K562 treated with DMSO at 1 percent for 4 hours (cell line): ENCODE measurements around the gene UBAP1L. TPM values are rescaled to one million over a fixed set of nuclear protein-coding genes. Genes with fewer than 3 reads are reported as not detected.

Experiments
- total RNA-seq: library from RNA; unstranded; fragments of 300-600 nt; gene quantifications from 2 replicates; pipeline ENCODE4 v1.2.3, GENCODE V29; 2022; ENCODE audit not compliant: insufficient read depth

UBAP1L gene
- total RNA-seq = 1.8 and 2.2 TPM in 2 replicates

GRCh38 chr15:65115086-65115485 is at the start of gene UBAP1L:
TSS of gene UBAP1L (minus strand) at chr15:65115200. CDS start at chr15:65106215, 8,985 bp downstream.

GRCh38 chr15:65133548-65134200 is 18.7 kb upstream of the UBAP1L start, which contains the start of gene PDCD7:
TSS of gene PDCD7 (minus strand) at chr15:65133808. CDS start at chr15:65133781, 27 bp downstream.

GRCh38 chr15:65076486-65077290 is 38.3 kb downstream of the UBAP1L start, which contains the start of gene KBTBD13:
TSS of gene KBTBD13 (plus strand) at chr15:65076746. CDS start at chr15:65076816, 70 bp downstream.

GRCh38 chr15:65067645-65068402 is 47.2 kb downstream of the UBAP1L start, which contains the start of gene RASL12:
TSS of gene RASL12 (minus strand) at chr15:65067991. CDS start at chr15:65067835, 156 bp downstream.

GRCh38 chr15:65044724-65045481 is 70.1 kb downstream of the UBAP1L start, which contains the start of gene SLC51B:
TSS of gene SLC51B (plus strand) at chr15:65045387. CDS start at chr15:65050005, 4,618 bp downstream.

Other genes starting within 250 kb of the UBAP1L start
- gene ANKDD1A, start 203.3 kb downstream of the UBAP1L start, total RNA-seq = 0.71 TPM in 1 of 2 replicates, not detected in the other
- gene SPG21, start 125.3 kb downstream of the UBAP1L start, total RNA-seq = 48.1 and 55.1 TPM in 2 replicates
- gene MTFMT, start 85.6 kb downstream of the UBAP1L start, total RNA-seq = 8.4 and 8.5 TPM in 2 replicates
- gene SLC51B, start 69.8 kb downstream of the UBAP1L start, total RNA-seq = not detected in 2 replicates
- gene RASL12, start 47.2 kb downstream of the UBAP1L start, total RNA-seq = not detected in 2 replicates
- not detected in 2 replicates for gene KBTBD13, start 38.5 kb downstream of the UBAP1L start, total RNA-seq
- 25.5 and 30.9 TPM in 2 replicates for gene PDCD7, start 18.6 kb upstream of the UBAP1L start, total RNA-seq
- 26.2 and 32.6 TPM in 2 replicates for gene CLPX, start 70.1 kb upstream of the UBAP1L start, total RNA-seq
- not detected in 2 replicates for gene CILP, start 96.3 kb upstream of the UBAP1L start, total RNA-seq
- 12.1 and 14.5 TPM in 2 replicates for gene PARP16, start 171.7 kb upstream of the UBAP1L start, total RNA-seq
- gene RNU5A-1, start 180.9 kb upstream of the UBAP1L start, total RNA-seq = not detected in 2 replicates
- not detected in 2 replicates for gene RNU5B-1, start 189.5 kb upstream of the UBAP1L start, total RNA-seq